Nephron progenitor cell (in vitro differentiated cells): ENCODE results near the gene FAM193A.
A peak's percentile ranks its signal among the peaks of the same experiment; 100 is the strongest.
"Not testable (repeated sequence)": the region's sequence is repeated elsewhere in the genome, so short reads cannot be mapped to it uniquely, and the experiment has no call there.

Experiments used
- DNase-seq: peaks from one replicate; pipeline ENCODE4 v3.0.0; 2021
- H3K27ac Mint-ChIP-seq: 2 replicates; pipeline ENCODE4 v1.8.0; 2021; ENCODE audit warnings: mild to moderate bottlenecking, moderate library complexity, mixed read lengths
- H3K27me3 Mint-ChIP-seq: 2 replicates; pipeline ENCODE4 v1.8.0; 2021; ENCODE audit warnings: mild to moderate bottlenecking, low read depth, mixed read lengths; ENCODE audit not compliant: poor library complexity
- H3K36me3 Mint-ChIP-seq: 2 replicates; pipeline ENCODE4 v1.8.0; 2021; ENCODE audit warnings: low read depth, mixed read lengths
- H3K4me1 Mint-ChIP-seq: 2 replicates; pipeline ENCODE4 v1.8.0; 2021; ENCODE audit warnings: mixed read lengths
- H3K4me3 Mint-ChIP-seq: 2 replicates; pipeline ENCODE4 v1.8.0; 2021; ENCODE audit warnings: mild to moderate bottlenecking, moderate library complexity, mixed read lengths
- H3K9me3 Mint-ChIP-seq: 2 replicates; pipeline ENCODE4 v1.8.0; 2021; ENCODE audit warnings: mild to moderate bottlenecking, moderate library complexity, mixed read lengths
- TF ChIP-seq, protein P1 (sequence below): fragments of 200-600 bp; sonication (generic); IDR thresholded peaks from 2 replicates; pipeline ENCODE4 v1.5.0; 2021; ENCODE audit warnings: antibody characterized with exemption

FAM193A gene

DNA sequence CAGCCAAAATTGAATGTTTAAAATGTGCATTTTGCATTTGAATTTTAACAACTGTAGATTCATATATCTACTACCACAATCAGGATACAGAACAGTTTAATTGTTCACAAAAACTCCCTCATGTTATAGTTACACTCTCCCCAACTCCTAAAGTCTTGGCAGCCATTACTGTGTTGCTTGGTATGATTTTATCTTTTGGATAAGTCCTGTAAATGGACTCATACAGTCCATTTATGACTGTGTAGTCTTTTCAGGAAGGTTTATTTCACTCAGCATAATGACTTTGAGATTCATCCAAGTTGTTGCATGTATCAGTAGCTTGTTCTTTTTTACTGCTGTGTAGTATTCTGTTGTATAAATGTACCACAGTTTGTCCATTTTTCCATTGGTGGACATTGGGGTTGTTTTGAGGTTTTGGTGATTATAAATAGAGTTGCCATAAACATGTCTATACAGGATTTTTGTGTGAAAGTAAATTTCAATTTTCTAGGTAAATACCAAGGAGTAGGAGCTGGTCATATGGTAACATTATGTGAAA, 9.9 kb downstream of the FAM193A start:
- Mint-ChIP-seq H3K27ac (no peak overlapping the region), H3K27me3 (peaks cover 1% of the 10 kb centered on the region), H3K4me3 (no peak overlapping the region)

DNA sequence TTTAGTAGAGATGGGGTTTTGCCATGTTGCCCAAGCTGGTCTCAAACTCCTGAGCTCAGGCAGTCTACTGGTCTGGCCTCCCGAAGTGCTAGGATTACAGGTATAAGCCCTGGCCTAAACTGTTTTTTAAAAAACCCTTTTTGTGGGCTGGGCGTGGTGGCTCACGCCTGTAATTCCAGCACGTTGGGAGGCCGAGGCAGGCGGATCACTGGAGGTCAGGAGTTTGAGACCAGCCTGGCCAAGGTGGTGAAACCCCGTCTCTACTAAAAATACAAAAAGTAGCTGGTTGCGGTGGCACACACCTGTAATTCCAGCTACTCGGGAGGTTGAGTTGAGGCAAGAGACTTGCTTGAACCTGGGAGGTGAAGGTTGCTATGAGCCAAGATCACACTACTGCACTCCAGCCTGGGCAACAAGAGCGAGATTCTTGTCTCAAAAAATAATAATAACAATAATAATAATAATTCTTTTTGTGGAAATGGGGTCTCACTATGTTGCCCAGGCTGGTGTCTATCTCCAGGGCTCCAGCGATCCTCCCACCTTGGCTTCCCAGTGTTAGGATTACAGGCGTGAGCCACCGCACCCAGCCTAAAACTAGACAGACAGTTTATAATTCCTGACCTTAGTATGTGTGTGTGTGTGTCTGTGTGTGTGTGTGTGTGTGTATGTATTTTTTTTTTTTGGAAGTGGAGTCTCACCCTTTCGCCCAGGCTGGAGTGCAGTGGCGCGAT, 10.7 kb downstream of the FAM193A start:
- not testable (repeated sequence) for DNase-seq, H3K4me3 Mint-ChIP-seq, H3K27me3 Mint-ChIP-seq, H3K27ac Mint-ChIP-seq, H3K4me1 Mint-ChIP-seq
- peaks cover 50% of the 10 kb centered on the region for H3K9me3 Mint-ChIP-seq
- peaks cover 66% of the 10 kb centered on the region for H3K36me3 Mint-ChIP-seq

More for the DNA sequence above, 9.9 kb downstream of the FAM193A start:
- TF ChIP-seq, protein P1, sequence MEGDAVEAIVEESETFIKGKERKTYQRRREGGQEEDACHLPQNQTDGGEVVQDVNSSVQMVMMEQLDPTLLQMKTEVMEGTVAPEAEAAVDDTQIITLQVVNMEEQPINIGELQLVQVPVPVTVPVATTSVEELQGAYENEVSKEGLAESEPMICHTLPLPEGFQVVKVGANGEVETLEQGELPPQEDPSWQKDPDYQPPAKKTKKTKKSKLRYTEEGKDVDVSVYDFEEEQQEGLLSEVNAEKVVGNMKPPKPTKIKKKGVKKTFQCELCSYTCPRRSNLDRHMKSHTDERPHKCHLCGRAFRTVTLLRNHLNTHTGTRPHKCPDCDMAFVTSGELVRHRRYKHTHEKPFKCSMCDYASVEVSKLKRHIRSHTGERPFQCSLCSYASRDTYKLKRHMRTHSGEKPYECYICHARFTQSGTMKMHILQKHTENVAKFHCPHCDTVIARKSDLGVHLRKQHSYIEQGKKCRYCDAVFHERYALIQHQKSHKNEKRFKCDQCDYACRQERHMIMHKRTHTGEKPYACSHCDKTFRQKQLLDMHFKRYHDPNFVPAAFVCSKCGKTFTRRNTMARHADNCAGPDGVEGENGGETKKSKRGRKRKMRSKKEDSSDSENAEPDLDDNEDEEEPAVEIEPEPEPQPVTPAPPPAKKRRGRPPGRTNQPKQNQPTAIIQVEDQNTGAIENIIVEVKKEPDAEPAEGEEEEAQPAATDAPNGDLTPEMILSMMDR = no peak
- DNase-seq = no peak
- H3K9me3 Mint-ChIP-seq = peaks cover 46% of the 10 kb centered on the region
- peaks cover 61% of the 10 kb centered on the region for H3K36me3 Mint-ChIP-seq
- H3K4me1 Mint-ChIP-seq = no peaks in the 10 kb centered on the region

DNA sequence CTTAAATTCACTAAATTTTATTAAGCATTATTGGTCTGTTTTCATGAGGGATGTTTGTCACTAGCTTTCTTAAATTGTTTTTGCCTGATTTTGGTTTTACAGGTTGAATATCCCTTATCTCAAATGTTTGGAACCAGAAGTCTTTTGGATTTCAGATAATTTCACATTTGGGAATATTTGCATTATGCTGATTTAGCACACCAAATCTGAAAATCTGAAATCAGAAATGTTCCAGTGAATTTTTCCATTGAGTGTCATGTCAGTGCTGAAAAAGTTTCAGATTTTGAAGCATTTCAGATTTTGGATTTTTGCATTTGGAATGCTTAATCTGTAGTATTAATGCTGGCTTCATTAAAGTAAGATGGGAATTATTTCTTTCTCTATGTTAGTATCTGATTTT, 14.7 kb downstream of the FAM193A start:
- no peak overlapping the region for H3K4me3 Mint-ChIP-seq
- peaks cover 4% of the 10 kb centered on the region for H3K4me1 Mint-ChIP-seq
- TF ChIP-seq, protein P1 = no peak
- H3K27me3 Mint-ChIP-seq = peaks cover 4% of the 10 kb centered on the region
- DNase-seq = no peak
- H3K36me3 Mint-ChIP-seq = peaks cover 64% of the 10 kb centered on the region
- H3K27ac Mint-ChIP-seq = no peak overlapping the region
- H3K9me3 Mint-ChIP-seq = peaks cover 56% of the 10 kb centered on the region

DNA sequence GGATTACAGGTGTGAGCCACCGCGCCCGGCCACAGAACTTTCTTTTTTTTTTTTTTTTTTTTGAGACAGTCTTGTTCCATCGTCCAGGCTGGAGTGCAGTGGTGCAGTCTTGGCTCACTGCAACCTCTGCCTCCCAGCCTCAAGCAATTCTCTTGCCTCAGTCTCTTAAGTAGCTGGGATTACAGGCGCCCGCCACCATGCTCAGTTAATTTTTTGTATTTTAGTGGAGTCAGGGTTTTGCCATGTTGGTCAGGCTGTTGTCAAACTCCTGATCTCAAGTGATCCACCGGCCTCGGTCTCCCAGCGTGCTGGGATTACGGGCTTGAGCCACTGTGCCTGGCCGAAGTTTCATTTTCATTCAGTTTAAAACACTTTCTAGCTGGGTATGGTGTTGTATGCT, 16.4 kb downstream of the FAM193A start:
- DNase-seq = no peak
- TF ChIP-seq, protein P1 = no peak
- Mint-ChIP-seq H3K9me3 (peaks cover 46% of the 10 kb centered on the region), H3K4me1 (peaks cover 4% of the 10 kb centered on the region), H3K27ac (no peak overlapping the region), H3K4me3 (no peak overlapping the region), H3K36me3 (peaks cover 59% of the 10 kb centered on the region), H3K27me3 (peaks cover 4% of the 10 kb centered on the region)

DNA sequence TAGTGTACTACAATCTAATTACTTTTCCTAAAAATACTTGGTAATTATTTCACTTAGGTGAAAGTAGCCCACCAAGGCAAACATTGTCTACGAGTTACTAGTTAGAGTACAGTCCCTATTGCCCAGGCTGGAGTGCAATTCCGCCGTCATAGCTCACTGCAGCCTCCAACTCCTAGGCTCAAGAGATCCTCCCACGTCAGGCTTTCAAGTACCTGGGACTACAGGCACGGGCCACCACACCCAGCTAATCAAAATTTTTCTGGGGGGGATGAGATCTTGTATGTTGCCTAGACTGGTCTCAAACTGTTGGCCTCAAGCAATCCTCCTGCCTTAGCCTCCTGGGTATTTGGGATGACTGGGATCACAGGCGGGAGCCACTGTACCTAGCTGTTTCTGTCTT, 21.9 kb downstream of the FAM193A start:
- Mint-ChIP-seq H3K4me1 (peaks cover 19% of the 10 kb centered on the region), H3K27ac (no peak overlapping the region), H3K27me3 (no peaks in the 10 kb centered on the region), H3K4me3 (no peak overlapping the region), H3K9me3 (peaks cover 13% of the 10 kb centered on the region), H3K36me3 (peaks cover 53% of the 10 kb centered on the region)
- TF ChIP-seq, protein P1 = no peak
- no peak for DNase-seq

DNA sequence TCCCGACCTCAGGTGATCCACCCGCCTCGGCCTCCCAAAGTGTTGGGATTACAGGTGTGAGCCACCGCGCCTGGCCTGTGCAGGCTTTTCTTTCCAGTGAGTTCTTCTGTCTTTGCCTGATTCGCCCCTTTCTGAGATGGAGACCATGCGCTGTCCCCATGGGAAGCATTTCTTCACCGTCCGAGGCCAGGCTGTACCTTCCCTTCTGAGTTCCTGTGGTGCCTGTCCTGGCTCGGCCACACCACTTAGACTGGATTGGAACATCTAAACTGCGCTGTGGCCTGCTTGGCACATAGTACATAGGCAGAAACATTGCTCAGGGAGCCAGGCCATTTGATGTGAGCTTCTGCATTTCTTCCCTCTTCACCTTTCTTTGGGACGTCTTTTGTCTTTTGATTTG, 23.7 kb downstream of the FAM193A start:
- no peak overlapping the region for H3K4me3 Mint-ChIP-seq
- no peaks in the 10 kb centered on the region for H3K27me3 Mint-ChIP-seq
- H3K4me1 Mint-ChIP-seq = peaks cover 15% of the 10 kb centered on the region
- peak overlapping the region; percentile 87 for H3K27ac Mint-ChIP-seq
- no peak for DNase-seq
- TF ChIP-seq, protein P1 = no peak
- H3K9me3 Mint-ChIP-seq = no peaks in the 10 kb centered on the region
- H3K36me3 Mint-ChIP-seq = peaks cover 49% of the 10 kb centered on the region
